GM21381 (cell line): ENCODE measurements around the gene MATCAP1.

Source experiments
- ATAC-seq: cut with Tn5 transposase; IDR thresholded peaks from one replicate; pipeline ENCODE4 v1.9.1; 2021; ENCODE audit warnings: mild to moderate bottlenecking, moderate library complexity; ENCODE audit not compliant: unreplicated experiment

MATCAP1 gene

DNA sequence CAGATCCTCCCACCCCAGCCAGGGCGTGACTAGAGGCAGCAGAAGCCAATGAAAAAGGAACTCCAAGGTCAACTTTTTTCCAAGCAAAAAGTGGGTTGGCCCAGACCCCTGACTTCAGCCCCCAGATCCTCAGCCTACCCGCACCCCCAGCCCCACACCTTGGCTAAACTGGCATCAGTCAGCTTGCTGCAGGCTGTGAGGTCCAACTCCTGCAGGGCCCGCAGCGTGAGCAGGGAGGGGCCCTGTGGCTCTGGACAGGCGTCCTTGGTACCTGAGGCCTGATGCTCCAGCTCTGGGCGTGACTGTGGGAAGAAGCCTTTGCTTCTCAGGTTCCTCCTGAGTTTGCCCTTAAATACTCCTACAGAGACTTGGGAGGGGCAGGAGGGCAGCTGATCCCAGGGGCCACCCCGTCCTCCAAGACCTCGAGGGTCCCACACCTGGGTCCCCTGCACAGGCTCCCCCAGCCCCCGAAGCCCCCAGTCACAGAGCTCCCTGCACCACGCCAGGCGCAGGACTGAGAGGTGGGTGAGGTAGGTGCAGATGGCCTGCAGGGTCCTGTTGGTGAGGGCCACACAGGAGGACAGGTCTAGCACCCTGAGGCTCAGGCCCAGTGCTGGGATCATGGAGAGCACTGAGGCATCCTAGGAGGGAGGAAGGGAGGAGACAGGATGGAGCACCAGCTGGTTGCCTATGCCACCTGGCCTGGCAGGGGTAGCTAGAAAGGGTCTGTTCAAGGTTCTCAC lies 24.6 kb upstream of the MATCAP1 start:
- ATAC-seq: no peak

DNA sequence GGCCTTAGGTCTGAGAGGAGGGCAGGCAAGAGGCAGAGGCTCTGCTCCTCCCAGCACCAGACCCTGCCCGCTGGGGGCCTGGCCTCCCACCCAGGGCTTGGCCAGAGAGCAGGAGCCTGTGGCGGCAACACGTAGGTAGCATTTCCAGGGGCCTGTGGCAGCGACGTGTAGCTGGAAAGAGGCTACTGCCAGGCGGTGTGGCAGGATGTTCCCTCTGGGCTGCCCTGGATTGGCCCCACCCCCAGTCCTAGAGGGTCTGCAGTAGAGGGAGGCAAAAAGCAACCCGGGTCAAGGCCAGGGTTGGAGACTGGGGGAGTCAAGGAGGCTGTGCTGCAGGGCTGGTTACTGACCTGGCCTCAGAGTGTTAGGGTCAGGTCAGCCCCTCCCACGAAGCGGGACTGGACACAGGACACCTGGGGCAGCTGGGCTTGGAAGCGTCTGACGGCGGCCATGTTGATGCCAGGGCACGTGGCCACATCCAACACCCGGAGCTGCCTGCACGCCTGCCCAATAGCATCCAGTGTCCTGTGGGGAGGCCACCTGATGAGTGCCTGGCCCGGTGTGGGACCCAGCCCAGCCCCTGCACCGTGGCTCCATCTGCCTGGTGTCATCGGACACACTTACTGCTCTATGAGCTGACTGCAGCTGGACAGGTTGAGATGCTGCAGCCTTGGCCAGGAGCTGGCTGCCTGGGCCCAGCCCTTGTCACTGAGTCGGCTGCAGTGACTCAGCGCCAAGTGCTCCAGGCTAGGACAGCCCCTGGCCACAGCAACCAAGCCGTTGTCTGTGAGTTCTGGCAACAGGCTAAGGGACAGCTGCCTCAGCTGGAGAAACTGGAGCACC lies 23.7 kb upstream of the MATCAP1 start:
- no peak for ATAC-seq

DNA sequence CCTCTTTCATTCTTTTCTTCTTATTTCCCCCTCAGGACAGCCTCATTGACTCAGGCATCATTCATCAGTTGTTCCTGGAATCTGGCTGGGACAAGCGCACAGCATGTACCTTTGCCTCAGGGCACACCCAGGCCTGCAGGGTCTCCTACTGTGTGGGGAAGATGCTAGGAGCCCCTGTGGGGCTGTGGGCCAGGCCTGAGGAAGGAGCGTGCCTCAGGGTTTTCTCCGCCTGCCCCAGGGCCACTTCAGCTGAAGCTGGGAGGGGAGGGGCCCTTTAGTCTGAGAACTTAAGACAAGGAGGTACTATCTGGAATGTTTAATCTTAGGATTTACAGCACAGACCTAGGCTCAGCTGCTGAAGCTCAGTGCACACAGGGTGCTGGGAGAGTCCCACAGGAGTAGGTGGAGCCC lies 23.1 kb upstream of the MATCAP1 start:
- ATAC-seq: no peak

DNA sequence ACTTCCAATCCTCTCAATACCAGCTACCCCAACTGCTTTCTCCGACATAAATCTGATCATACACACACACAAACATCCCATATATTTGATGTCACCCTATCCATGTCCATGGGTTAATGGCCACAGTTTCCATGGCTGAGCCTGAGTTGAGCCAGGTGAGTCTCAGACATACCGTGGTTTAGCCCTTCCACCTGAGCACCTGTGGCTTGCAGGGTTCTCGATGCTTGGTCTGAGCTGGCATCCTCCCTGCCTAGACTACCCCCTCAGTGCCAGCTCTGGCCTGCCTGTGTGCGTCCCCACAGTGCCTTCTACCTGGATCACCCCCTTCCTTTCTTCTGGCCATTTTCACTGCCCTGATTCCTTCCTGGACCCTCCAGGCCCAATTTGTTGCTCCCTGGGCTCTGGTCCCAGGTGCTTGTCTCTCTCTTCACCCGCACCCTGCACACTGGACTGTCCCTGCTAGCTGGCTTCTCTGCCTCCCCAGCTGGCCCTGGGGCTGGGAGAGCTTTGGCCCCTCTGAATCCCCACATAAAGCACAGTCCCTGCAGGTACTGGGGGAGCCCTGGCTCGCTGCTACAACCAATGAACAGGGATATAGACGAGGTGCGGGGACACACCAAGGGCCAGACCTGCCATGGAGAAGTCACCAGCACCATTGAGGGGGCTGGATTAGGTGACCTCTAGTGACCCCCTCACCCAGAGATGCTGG lies 22.5 kb upstream of the MATCAP1 start:
- no peak for ATAC-seq

DNA sequence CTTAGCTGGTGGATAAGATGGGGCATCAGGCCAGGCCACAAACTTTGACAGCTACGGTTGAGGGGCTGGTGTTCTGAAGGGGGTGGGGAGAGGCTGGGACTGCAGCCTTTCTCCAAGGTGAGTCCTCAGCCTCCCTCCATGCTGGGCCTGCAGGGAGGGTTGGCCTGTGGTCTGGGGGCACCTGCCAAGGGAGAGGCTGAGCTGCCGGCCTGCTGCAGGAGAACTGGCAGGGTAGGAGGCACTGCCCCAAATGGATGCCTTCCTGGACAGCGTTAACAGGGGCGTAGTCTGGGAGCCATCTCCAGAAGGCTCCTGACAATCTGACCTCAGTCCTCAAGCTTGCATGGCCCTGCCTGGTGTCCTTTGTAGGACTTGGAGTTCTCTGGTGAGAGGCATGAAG lies 20.3 kb upstream of the MATCAP1 start:
- no peak for ATAC-seq

DNA sequence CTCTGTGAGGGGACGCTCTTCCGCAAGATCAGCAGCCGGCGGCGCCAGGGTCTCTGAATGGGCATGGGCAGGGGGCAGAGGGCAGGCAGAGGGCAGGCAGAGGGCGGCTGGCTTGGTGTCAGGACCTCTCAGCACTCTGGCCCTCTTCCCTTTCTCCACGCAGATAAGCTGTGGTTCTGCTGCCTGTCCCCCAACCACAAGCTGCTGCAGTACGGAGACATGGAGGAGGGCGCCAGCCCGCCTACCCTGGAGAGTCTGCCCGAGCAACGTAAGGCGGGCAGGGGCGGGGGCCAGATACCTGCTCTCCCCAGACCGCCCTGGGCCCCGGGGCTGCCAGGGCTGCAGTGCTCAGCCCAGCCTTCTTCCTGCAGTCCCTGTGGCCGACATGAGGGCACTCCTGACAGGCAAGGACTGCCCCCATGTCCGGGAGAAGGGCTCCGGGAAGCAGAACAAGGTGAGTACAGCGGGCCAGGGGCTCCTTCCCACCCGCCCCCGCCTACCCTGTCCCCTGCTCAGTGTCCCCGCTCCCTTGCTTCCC lies 19.3 kb upstream of the MATCAP1 start:
- no peak for ATAC-seq

DNA sequence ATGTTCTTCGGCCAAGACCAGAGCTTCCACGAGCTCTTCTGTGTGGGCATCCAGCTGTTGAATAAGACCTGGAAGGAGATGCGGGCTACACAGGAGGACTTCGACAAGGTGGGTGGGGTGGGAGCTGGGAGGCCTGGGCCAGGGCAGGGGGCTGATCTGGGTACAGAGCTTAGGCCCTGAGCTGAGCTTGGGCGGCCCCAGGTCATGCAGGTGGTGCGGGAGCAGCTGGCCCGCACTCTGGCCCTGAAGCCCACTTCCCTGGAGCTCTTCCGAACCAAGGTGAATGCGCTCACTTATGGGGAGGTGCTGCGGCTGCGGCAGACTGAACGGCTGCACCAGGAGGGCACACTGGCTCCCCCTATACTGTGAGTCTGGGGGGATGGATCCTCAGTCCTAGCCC lies 18.7 kb upstream of the MATCAP1 start:
- ATAC-seq: no peak

DNA sequence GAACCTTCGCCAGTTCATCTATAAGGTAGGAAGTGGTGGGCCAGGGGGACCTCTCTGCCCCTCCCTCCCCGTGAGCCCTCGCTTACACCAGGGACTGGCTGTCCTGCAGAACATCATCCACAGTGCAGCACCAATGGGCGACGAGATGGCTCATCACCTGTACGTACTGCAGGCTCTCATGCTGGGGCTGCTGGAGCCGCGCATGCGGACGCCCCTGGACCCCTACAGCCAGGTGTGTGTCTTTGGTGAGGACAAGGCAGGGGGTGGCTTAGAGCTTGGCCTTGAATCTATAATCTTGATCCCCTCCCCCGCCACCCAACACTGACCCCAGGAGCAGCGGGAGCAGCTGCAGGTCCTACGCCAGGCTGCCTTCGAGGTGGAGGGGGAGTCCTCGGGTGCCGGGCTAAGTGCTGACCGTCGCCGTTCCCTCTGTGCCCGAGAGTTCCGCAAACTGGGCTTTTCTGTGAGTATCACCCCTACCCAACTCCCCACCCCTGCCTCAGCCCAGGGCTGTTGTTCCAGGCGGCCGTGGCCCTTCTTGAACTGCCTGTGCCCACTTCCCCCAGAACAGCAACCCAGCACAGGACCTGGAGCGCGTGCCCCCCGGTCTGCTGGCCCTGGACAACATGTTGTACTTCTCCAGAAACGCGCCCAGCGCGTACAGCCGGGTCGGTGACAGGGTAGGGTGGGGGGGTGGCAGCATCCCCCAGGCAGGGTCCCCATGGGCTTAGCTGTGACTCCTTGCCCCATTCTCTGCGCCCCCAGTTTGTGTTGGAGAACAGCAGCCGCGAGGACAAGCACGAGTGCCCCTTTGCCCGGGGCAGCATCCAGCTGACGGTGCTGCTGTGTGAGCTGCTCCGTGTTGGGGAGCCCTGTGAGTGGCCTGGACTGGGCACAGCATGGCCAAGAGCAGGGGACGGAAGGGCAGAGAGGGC lies 17.9 kb upstream of the MATCAP1 start:
- no peak for ATAC-seq

DNA sequence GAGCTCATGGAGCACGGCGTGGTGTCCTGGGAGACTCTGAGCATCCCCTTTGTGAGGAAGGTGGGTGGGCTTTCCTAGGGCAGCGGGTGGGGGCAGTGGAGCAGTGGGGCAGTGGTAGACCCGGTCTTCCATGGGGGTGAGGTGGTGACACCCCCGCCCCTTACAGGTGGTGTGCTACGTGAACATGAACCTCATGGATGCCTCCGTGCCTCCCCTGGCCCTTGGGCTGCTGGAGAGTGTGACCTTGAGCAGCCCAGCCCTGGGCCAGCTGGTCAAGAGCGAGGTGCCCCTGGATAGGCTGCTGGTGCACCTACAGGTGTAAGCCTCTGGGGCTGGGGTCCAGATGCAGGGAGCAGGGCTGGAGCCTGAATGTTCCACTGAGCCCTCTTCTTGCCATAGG lies 16.7 kb upstream of the MATCAP1 start:
- ATAC-seq: no peak

DNA sequence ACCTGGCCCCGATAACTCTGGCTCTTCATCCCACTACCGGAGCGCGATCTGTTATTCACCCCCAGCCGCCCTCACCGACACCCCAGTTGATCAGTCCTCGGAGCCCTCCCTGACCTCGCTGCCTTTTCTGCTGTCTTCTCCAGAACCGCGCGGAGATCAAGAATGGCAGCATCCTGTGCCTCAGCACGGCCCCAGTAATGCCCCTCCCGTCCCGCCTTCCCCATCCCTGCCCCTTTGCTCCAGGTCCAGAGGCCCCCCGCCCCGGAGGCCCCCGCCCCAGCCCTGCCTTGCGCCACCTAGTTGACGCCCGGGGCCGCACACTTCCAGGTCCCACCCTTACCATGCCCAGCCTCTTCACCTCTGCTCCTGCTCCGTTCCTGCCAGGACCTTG lies 16.0 kb upstream of the MATCAP1 start:
- ATAC-seq: no peak

DNA sequence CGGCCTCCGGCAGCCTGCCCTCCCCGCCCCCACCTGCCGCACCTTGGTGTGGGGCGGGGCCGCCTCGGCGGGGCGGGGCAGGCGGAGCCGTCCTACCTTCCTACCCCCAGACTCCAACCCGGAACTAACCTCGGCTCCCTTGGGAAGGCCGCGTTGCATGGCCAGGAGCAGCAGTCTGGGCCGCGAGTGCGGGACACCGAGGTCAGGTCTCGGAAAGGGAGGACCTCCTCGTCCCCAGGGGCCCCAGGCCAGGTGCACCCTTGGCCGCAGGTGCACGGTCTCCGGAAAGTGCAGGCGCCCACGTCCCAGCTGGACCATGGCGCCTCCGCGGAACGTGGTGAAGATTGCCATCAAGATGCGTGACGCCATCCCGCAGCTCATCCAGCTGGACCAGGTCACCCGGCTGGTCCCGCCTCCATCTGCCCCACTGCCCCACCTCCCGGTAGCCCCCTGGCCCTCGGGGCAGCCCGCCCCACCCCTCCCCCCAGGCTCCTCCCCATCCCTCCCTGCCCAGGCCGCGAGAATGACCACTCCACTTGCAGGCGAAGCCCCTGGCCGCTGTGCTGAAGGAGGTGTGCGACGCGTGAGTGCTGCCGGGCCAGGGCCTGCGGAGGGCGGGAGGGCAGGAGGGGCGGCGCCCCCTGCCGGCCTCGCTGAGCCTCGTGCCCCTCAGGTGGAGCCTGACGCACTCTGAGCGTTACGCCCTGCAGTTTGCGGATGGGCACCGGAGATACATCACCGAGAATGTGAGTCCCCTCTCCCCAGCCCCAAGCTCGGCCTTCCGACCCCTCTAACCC lies 15.4 kb upstream of the MATCAP1 start, which contains the start of gene ELMO3:
Gene ELMO3, plus strand, starts transcription at position 121 of the 797 bp plus-strand sequence. Its CDS starts 196 bp downstream, at position 317.
- no peak for ATAC-seq

DNA sequence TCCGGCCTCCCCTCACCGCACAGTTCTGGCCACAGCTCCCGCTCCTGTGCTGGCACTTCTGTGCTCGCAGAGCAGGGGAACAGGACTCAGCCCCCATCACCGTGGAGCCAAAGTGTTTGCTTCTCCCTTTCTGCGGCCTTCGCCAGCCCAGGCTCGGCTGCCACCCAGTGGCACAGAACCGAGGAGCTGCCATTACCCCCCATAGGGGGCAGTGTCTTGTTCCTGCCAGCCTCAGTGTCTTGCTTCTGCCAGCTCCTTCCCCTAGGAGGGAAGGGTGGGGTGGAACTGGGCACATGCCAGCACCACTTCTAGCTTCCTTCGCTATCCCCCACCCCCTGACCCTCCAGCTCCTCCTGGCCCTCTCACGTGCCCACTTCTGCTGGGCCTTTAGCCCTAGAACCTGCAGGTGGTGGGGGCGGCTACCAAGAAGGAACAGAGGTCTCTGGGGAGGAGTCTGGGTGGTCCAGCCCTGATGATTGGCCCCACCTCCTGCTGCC lies 14.5 kb upstream of the MATCAP1 start:
- ATAC-seq: no peak

DNA sequence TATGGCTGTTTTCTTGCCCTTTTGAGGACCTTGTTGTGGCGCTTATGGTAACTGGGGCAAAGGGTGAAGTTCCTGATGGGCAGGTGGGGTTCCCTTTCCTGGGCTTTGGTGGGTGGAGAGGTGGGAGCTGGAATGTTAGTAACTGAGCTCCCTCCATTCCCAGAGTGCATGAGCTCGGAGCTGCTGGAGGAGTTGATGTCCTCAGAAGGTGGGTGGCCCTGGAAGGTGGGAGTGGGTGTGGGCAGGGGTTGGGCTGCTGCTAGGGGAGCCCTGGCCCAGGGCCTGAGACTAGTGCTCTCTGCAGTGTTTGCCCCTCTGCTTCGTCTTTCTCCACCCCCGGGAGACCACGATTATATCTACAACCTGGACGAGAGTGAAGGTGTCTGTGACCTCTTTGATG lies 13.9 kb upstream of the MATCAP1 start:
- ATAC-seq: no peak

DNA sequence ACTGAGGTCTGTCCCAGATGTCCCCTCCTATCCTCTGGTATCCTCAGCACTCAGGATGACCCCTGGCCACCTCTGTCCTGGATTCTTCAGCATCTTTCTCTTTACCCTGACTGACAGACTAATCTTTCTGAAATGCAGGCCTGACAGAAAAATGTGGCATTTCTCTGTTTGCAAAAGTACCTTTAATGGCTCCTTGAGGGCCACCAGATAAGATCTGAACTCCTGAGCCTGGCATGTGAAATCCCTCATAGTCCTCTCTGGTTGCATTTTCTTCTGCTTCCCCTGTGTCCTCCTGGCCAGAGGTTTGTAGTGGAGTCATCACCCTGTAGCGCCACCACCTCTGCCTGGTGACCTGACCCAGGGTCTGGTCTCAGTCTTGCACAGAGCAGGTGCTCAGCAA lies 13.1 kb upstream of the MATCAP1 start:
- no peak for ATAC-seq

DNA sequence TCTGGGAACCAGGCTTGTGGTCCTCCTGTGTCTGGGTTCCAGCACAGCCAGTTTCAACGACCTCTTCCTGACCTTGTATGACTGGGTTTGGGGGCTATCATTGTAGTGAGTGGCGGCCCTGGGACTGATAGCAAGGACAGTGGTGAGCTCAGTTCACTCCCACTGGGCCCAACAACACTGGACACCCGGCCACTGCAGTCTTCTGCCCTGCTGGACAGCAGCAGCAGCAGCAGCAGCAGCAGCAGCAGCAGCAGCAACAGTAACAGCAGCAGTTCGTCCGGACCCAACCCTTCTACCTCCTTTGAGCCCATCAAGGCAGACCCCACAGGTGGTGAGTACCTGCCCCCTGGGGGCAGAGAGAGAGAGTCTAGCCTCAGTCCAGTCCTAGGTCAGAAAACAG lies 11.9 kb upstream of the MATCAP1 start:
- ATAC-seq: no peak

DNA sequence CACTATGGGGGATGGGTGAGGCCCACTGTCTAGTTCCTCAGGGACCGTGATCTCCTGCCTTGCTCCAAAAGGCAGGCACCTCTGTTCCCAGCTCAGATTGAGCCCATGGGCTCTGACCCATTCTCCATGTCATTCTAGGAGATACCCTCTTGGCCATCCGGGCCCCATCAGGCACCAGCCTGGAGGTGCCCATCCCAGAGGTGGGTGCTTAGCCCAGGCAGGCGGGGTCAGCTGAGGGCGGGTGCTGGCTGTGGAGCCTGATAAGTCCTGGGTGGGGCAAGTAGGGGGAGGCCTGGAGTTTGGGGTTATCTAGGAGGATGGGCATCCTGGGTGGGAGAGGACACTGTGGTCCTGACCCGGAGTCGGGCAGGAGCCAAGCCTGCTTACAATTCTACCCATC lies 10.5 kb upstream of the MATCAP1 start:
- no peak for ATAC-seq

DNA sequence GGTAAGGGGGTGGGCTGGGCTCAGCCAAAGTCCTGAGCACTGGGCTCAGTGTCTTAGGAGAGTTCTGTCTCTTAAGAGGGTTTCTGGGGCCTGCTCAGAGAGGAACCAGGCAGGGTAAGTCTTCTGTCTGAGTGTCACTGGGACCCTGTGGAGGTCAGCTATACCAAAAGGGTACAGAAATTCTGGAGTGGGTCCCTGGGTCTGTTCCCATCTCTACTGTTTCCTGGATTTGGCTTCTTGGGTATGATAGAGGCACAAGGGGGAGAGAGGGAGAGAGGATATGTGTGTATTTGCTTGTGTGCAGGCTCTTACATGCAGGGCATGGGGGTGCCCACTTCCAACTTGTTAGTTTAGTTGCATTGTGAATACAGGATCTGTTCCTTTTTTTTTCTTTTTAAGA lies 9.8 kb upstream of the MATCAP1 start:
- no peak for ATAC-seq

DNA sequence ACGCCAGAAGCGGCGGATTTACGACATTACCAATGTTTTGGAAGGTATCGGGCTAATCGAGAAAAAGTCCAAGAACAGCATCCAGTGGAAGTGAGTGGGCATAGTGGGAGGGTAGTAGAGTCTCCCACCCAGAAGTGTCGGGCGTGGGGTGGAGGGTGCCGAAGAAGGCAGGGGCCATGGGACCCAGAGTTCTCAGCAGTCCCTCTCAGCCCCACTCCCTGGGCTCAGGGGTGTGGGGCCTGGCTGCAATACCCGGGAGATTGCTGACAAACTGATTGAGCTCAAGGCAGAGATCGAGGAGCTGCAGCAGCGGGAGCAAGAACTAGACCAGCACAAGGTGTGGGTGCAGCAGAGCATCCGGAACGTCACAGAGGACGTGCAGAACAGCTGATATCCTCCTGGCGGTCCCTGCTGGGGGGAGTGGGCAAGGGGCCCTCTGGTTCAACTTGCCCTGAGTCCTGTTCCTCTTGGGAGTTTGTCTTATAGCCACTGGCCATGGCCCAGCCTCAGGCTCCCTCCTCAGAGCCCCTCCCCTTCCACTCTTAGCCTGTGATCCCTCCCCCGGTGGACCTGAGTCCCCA lies 9.1 kb upstream of the MATCAP1 start:
- ATAC-seq: no peak
